ENCODE data around the gene ASB12. TPM values are rescaled to one million over a fixed set of nuclear protein-coding genes. Genes with fewer than 3 reads are reported as not detected.
"Not testable (repeated sequence)": the region's sequence is repeated elsewhere in the genome, so short reads cannot be mapped to it uniquely, and the experiment has no call there.

Gene ASB12
- under 1 TPM in 2 of 3 donors, not detected in 1; 0.39 to 0.58 TPM for total RNA-seq
- 0.18 TPM for total RNA-seq (2013)

GRCh38 chrX:64230123-64230970, at the start of gene ASB12:
ASB12 (minus strand) TSS chrX:64230607; CDS start chrX:64225650, 4,957 bp downstream.
- H3K27me3 ChIP-seq (ENCODE audit: control insufficient read depth, insufficient read depth, low read length), result no peaks in the 10 kb centered on the region
- Mint-ChIP-seq H3K4me1 (no peaks in the 10 kb centered on the region), H3K27me3 (ENCODE audit: low read depth in 2 of 2) (no peaks in the 10 kb centered on the region), H3K4me3 (no peak within 1 kb of the TSS), H3K27ac (no peak within 1 kb of the TSS), H3K9me3 (peaks cover 0 to 2% of the 10 kb centered on the region in 2 donors), H3K36me3 (no peaks in the 10 kb centered on the region)
- 82% methylated on average over 14 of the region's 17 CpGs for WGBS (ENCODE audit: insufficient coverage)
- DNase-seq, result no peak
- ATAC-seq, result no peak
- H3K9me3 ChIP-seq (ENCODE audit: control insufficient read depth, insufficient read depth, low read length), result no peaks in the 10 kb centered on the region
- no peak for TF ChIP-seq CTCF (IDR thresholded peaks at IDR 0.05)
- intact Hi-C loops (cut with micrococcal nuclease), result no loop called here
- H3K27ac ChIP-seq (ENCODE audit: low read length), result no peak within 1 kb of the TSS
- H3K4me3 ChIP-seq (ENCODE audit: low read length), result no peak within 1 kb of the TSS
- H3K4me1 ChIP-seq (ENCODE audit: control insufficient read depth, insufficient read depth, low read length), result no peaks in the 10 kb centered on the region
- H3K36me3 ChIP-seq (ENCODE audit: control insufficient read depth, insufficient read depth, low read length), result no peaks in the 10 kb centered on the region

- Histone ChIP-seq H3K9me3 (ENCODE audit: control insufficient read depth, insufficient read depth, low read length) (no peaks in the 10 kb centered on the region), H3K27ac (ENCODE audit: low read length) (no peak overlapping the region), H3K36me3 (ENCODE audit: control insufficient read depth, insufficient read depth, low read length) (no peaks in the 10 kb centered on the region), H3K4me3 (ENCODE audit: low read length) (no peak overlapping the region), H3K27me3 (ENCODE audit: control insufficient read depth, insufficient read depth, low read length) (no peaks in the 10 kb centered on the region), H3K4me1 (ENCODE audit: control insufficient read depth, insufficient read depth, low read length) (no peaks in the 10 kb centered on the region)
- no peak for TF ChIP-seq CTCF (IDR thresholded peaks at IDR 0.05)
- DNase-seq (no peak), ATAC-seq (no peak)
- intact Hi-C loops (cut with micrococcal nuclease), result no loop called here
- no peaks in the 10 kb centered on the region for H3K27me3 Mint-ChIP-seq (ENCODE audit: low read depth in 2 of 2)
- no peaks in the 10 kb centered on the region for H3K36me3 Mint-ChIP-seq
- H3K27ac Mint-ChIP-seq, result no peak overlapping the region
- no peaks in the 10 kb centered on the region for H3K4me1 Mint-ChIP-seq
- no peaks in the 10 kb centered on the region for H3K9me3 Mint-ChIP-seq
- no peak overlapping the region for H3K4me3 Mint-ChIP-seq
These were observed 34.9 kb upstream of the ASB12 start for GRCh38 chrX:64265265-64265664.

DNA sequence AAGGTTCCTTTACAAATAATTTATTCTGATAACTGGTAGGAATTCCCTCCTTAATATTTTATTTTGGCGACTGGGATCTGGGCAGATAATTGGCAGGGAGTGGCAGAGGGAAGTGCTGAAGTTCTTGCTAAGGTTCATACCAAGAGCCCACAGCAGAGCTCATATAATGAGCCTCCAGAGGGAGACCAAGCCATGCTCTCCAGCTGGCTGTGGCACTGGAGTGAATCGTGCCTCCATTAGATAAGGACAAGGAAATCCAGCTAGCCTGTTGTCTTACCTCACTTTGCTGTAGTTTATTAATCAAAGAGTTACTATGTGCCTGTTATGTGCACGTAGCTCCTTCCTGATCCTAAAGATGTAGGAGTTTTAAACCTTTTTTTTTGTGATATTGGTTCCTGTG, 1.3 kb downstream of the ASB12 start:
- H3K27ac Mint-ChIP-seq, result no peak overlapping the region
- Histone ChIP-seq H3K36me3 (ENCODE audit: control insufficient read depth, insufficient read depth, low read length) (no peaks in the 10 kb centered on the region), H3K27ac (ENCODE audit: low read length) (no peak overlapping the region), H3K9me3 (ENCODE audit: control insufficient read depth, insufficient read depth, low read length) (no peaks in the 10 kb centered on the region), H3K27me3 (ENCODE audit: control insufficient read depth, insufficient read depth, low read length) (no peaks in the 10 kb centered on the region), H3K4me3 (ENCODE audit: low read length) (no peak overlapping the region), H3K4me1 (ENCODE audit: control insufficient read depth, insufficient read depth, low read length) (no peaks in the 10 kb centered on the region)
- no peak for TF ChIP-seq CTCF (IDR thresholded peaks at IDR 0.05)
- no peak overlapping the region for H3K4me3 Mint-ChIP-seq
- DNase-seq, result no peak
- H3K4me1 Mint-ChIP-seq, result no peaks in the 10 kb centered on the region
- no peaks in the 10 kb centered on the region for H3K27me3 Mint-ChIP-seq (ENCODE audit: low read depth in 2 of 2)
- intact Hi-C loops (cut with micrococcal nuclease), result no loop called here
- no peak for ATAC-seq
- peaks cover 0 to 2% of the 10 kb centered on the region in 2 donors for H3K9me3 Mint-ChIP-seq
- 54% methylated on average over 2 of the region's 3 CpGs for WGBS (ENCODE audit: insufficient coverage)
- H3K36me3 Mint-ChIP-seq, result no peaks in the 10 kb centered on the region

DNA sequence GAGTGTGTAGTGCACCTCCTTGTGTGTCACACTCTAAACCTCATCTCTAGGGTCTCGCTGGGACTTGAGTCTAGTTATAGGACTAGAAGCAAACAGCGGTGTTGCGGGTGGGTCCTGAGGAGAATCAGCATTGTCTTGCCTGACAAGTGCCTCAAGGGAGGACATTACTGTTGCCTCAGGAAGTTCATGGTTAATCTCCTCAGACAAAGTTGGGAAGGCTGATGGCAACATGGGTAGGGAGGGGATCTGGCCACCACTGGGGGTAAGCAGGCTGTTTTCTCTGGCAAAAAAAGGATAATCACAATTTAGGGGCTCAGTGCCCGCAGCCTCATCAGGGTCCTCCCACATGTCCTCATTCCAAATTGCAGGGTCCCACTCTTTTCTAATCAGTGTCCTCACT, 12.4 kb downstream of the ASB12 start:
- Mint-ChIP-seq H3K9me3 (no peaks in the 10 kb centered on the region), H3K27ac (no peak overlapping the region), H3K4me3 (no peak overlapping the region)

GRCh38 chrX:64213989-64214388, 16.4 kb downstream of the ASB12 start:
- H3K27ac Mint-ChIP-seq; H3K4me1 ChIP-seq (ENCODE audit: control insufficient read depth, insufficient read depth, low read length); intact Hi-C loops (cut with micrococcal nuclease); H3K4me3 ChIP-seq (ENCODE audit: low read length); H3K4me1 Mint-ChIP-seq; H3K27me3 Mint-ChIP-seq (ENCODE audit: low read depth in 2 of 2); DNase-seq; H3K9me3 ChIP-seq (ENCODE audit: control insufficient read depth, insufficient read depth, low read length); H3K36me3 Mint-ChIP-seq; H3K9me3 Mint-ChIP-seq; H3K27ac ChIP-seq (ENCODE audit: low read length); H3K4me3 Mint-ChIP-seq; H3K27me3 ChIP-seq (ENCODE audit: control insufficient read depth, insufficient read depth, low read length); ATAC-seq; H3K36me3 ChIP-seq (ENCODE audit: control insufficient read depth, insufficient read depth, low read length): not testable (repeated sequence)

More for the DNA sequence above, 12.4 kb downstream of the ASB12 start:
- H3K27me3 ChIP-seq (ENCODE audit: control insufficient read depth, insufficient read depth, low read length), result no peaks in the 10 kb centered on the region
- ATAC-seq (no peak), DNase-seq (no peak)
- no peak for TF ChIP-seq CTCF (IDR thresholded peaks at IDR 0.05)
- H3K9me3 ChIP-seq (ENCODE audit: control insufficient read depth, insufficient read depth, low read length), result no peaks in the 10 kb centered on the region
- no peaks in the 10 kb centered on the region for H3K27me3 Mint-ChIP-seq (ENCODE audit: low read depth in 2 of 2)
- intact Hi-C loops (cut with micrococcal nuclease), result no loop called here
- no peaks in the 10 kb centered on the region for H3K4me1 ChIP-seq (ENCODE audit: control insufficient read depth, insufficient read depth, low read length)
- H3K4me3 ChIP-seq (ENCODE audit: low read length), result no peak overlapping the region
- H3K36me3 Mint-ChIP-seq, result no peaks in the 10 kb centered on the region
- H3K36me3 ChIP-seq (ENCODE audit: control insufficient read depth, insufficient read depth, low read length), result no peaks in the 10 kb centered on the region
- no peaks in the 10 kb centered on the region for H3K4me1 Mint-ChIP-seq
- H3K27ac ChIP-seq (ENCODE audit: low read length), result no peak overlapping the region
- whole genome bisulfite sequencing (ENCODE audit: insufficient coverage), result 96% methylated on average over 4 of the region's 4 CpGs

Data from natural killer cell (primary cell).